GM12872 (cell line): ENCODE results near the gene VIPR2.

Source experiments
- TF ChIP-seq, protein P1 (sequence below): IDR thresholded peaks from 3 replicates; pipeline ENCODE4 v1.5.1; 2011; ENCODE audit warnings: low read depth, mild to moderate bottlenecking, low read length, moderate library complexity; ENCODE audit not compliant: insufficient read depth

VIPR2 gene

DNA sequence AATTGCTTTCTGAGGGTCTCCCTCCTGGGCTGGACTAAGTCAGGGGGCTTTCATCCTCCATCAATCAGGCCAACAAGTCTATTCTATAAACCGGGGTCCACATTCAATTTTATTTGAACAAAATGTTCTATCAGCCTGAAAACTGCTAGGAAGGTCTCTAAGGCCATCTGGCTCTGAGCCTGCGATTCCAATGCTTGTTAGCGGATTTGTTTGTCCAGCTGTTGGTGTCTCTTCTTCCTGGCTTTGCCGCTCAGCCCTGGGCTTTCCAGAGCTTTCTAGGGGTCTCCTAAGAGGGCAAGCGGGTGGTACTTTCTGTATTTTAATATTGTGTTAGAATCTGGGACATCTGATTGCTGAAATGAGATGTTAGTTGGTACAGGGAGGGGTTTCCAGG lies 136.7 kb downstream of the VIPR2 start:
- TF ChIP-seq, protein P1, sequence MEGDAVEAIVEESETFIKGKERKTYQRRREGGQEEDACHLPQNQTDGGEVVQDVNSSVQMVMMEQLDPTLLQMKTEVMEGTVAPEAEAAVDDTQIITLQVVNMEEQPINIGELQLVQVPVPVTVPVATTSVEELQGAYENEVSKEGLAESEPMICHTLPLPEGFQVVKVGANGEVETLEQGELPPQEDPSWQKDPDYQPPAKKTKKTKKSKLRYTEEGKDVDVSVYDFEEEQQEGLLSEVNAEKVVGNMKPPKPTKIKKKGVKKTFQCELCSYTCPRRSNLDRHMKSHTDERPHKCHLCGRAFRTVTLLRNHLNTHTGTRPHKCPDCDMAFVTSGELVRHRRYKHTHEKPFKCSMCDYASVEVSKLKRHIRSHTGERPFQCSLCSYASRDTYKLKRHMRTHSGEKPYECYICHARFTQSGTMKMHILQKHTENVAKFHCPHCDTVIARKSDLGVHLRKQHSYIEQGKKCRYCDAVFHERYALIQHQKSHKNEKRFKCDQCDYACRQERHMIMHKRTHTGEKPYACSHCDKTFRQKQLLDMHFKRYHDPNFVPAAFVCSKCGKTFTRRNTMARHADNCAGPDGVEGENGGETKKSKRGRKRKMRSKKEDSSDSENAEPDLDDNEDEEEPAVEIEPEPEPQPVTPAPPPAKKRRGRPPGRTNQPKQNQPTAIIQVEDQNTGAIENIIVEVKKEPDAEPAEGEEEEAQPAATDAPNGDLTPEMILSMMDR: no peak

DNA sequence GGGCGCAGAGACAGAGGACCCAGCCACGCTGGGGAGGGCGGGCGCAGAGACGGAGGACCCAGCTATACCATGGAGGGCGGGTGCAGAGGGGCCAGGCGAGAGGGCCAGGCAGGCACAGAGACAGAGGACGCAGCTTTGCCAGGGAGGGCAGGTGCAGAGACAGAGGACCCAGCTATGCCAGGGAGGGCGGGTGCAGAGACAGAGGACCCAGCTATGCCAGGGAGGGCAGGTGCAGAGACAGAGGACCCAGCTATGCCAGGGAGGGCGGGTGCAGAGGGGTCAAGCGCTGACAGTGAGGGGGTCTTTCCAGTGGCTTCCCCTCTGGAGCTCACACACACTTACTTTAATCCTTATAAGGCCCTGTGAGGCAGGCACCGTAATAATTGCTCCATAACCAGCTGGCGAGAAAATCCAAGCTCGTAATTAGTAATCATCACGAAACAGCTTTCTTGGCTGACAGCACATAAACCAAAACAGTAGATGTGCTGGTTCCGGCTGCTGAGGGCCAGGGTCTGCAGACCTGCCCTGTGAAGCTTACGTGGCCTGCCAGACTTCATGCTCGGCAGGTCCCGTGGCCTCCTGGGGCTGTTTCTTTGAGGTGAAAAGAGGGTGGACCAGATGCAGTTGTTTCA lies 137.2 kb downstream of the VIPR2 start:
- TF ChIP-seq, protein P1: no peak

DNA sequence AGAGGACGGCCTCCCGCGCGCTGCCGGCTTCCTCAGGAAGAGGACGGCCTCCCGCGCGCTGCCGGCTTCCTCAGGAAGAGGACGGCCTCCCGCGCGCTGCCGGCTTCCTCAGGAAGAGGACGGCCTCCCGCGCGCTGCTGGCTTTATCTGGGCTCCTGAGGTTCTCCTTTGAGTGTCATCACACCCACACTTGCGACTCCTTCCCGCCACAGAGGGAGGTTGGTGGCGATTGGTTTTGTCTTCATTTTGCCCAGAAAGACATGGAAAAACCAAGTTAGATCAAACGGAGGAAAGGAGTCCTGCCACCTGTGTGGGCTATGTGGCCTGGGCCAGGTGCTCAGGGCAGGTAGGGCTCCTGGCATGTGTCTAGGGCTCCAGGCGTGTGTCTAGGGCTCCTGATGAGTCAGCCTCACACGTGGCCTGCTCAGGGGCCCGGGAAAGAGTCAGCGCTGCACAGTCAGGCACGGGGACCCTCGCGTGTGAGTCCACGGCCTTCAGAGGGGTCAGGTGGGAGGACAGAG lies 138.0 kb downstream of the VIPR2 start:
- TF ChIP-seq, protein P1: no peak

DNA sequence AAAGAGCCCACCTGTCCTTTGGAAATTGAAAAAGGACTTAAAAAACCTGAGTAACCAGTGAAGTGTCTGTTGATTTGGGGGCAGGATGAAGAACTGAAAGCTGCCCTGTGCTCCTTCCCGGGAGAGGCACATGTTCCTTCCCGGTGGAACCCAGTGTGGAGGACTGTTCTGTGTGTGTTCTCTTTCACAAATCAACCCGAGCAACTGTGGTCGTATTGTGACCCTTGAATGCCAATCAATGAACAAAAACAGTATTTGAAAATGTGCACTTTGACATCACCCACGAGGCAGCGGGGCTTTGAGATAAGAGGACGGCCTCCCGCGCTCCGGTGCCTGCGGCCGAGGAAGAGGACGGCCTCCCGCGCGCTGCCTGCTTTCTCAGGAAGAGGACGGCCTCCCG lies 139.0 kb downstream of the VIPR2 start:
- TF ChIP-seq, protein P1: no peak

DNA sequence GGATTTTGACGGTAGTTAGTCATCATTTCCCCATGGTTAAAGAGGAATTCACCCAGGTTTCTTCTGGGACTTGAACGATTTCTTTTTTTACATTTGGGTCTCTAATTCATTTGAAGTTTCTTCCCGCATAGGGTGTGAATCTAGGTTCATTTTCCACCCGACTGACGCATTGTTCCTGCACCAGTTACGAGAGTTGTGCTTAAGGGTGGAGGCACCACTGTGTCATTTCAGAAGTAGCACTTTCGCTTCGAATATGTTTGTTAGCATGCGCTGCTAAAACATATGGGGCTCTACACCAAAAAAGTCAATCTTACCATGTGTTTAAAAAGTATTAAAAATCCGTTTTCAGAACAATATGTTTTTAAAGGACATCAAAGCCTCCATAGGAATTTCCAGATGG lies 140.3 kb downstream of the VIPR2 start:
- TF ChIP-seq, protein P1: no peak

DNA sequence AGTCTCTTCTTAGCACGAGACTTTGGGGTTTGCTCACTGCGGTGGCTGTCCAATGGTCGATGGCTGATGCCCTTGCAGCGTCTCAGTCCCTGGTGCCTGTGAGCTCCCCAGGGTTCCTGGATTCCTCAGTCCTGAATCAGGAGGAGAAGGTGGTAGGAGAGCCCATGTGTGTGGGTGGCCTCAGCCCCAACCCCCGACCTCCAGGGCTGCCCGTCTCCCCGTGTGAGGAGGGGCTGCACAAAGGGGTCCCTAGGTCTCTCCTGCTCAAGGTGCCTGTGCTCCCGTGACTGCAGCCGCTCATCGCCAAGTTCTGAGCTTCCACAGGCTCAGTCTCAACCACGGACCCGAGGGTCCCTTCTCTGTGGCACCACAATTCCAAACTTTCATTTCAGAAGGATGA lies 142.9 kb downstream of the VIPR2 start:
- TF ChIP-seq, protein P1: no peak

DNA sequence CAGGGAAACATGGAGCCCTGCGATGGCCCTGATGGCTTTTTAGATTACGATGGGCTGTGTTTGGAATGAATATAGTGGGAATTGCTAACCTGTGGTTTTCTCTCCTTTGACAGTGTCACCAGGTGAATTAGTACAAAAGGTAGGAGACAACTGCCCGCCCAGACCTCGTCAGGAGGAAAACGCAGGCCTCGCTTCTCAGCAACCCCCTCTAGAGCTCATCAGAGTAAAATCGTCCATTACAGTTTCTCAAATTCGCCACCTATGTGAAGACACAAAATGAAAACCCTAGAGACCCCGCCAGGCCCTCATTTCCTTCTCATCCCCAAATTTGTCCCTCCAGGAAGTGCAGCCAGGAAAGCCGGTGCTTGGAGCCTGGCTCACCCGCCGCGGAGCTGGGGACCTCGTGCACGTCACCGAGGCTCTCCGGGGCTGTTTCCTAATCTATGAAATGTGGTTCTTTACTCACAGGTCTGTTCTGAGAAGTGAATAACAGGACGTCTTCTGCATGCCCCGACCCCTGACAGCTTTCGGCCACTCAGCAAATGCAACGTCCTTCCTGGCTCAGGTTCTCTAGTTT lies 143.7 kb downstream of the VIPR2 start:
- TF ChIP-seq, protein P1: no peak
